CD4-positive, alpha-beta T cell treated with Interferon gamma for 1 hour (primary cell): Measurements from ENCODE around the gene CD79A.

ENCODE experiments used
- DNase-seq: peaks from one replicate; pipeline ENCODE4 v3.0.0-alpha.2; 2020

The CD79A gene

GRCh38 chr19:41920882-41921576 lies 44.0 kb downstream of the CD79A start:
- no peak for DNase-seq

GRCh38 chr19:41921577-41922576 lies 44.8 kb downstream of the CD79A start:
- no peak for DNase-seq

GRCh38 chr19:41922585-41922984 lies 45.5 kb downstream of the CD79A start:
- DNase-seq: no peak

GRCh38 chr19:41923045-41923788 lies 46.1 kb downstream of the CD79A start:
- DNase-seq: no peak

- DNase-seq: no peak
Measured at GRCh38 chr19:41924151-41925145, 47.4 kb downstream of the CD79A start.

- no peak for DNase-seq
Measured at GRCh38 chr19:41925208-41926003, 48.3 kb downstream of the CD79A start.

GRCh38 chr19:41926028-41926762 lies 49.1 kb downstream of the CD79A start:
- no peak for DNase-seq

GRCh38 chr19:41926763-41927496 lies 49.9 kb downstream of the CD79A start:
- no peak for DNase-seq

GRCh38 chr19:41927497-41928192 lies 50.6 kb downstream of the CD79A start:
- DNase-seq: no peak

GRCh38 chr19:41928221-41928683 lies 51.2 kb downstream of the CD79A start, which contains the start of gene ERFL:
Gene ERFL (minus strand): TSS chr19:41928449. CDS start chr19:41912919, 15,530 bp downstream.
- DNase-seq: no peak

GRCh38 chr19:41928754-41929535 lies 51.9 kb downstream of the CD79A start:
- DNase-seq: peak; percentile 53

GRCh38 chr19:41929536-41930071 lies 52.5 kb downstream of the CD79A start:
- no peak for DNase-seq

GRCh38 chr19:41930322-41930722 lies 53.2 kb downstream of the CD79A start:
- DNase-seq: no peak
